ENCODE measurements around the gene FZD8.

Gene FZD8

DNA sequence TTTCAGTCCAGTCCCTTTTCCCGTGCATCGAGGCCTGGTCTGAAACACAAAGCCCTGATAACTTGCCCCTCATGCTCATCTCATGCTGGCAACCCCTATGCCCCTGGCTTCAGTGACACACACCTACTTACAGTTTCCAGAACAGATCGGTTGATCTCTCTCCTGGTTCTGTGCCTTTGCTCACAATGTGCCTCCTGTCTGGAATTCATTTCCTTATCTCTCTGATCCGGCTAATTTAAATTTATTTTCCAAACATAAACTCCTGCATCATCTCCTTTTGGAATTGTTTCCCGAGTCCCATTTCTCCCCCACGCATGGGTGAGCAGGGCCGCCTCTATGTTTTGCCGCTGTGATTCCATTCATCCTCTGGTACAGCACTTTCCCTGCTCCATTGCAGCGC is 25.9 kb upstream of the FZD8 start:
- Histone ChIP-seq H3K4me3 (ENCODE audit: low read depth, low read length) (no peak overlapping the region), H3K9ac (no peak overlapping the region), H2AFZ (no peak overlapping the region), H3K79me2 (no peaks in the 10 kb centered on the region), H3K4me1 (no peaks in the 10 kb centered on the region), H3K4me2 (ENCODE audit: low read length) (no peak overlapping the region), H3K36me3 (ENCODE audit: control insufficient read depth, insufficient read depth, low read length) (no peaks in the 10 kb centered on the region), H3K9me3 (ENCODE audit: control insufficient read depth, low read length) (no peaks in the 10 kb centered on the region), H3K27me3 (ENCODE audit: control insufficient read depth, insufficient read depth, low read length) (no peaks in the 10 kb centered on the region), H3K27ac (no peak overlapping the region)
- TF ChIP-seq, protein P1, sequence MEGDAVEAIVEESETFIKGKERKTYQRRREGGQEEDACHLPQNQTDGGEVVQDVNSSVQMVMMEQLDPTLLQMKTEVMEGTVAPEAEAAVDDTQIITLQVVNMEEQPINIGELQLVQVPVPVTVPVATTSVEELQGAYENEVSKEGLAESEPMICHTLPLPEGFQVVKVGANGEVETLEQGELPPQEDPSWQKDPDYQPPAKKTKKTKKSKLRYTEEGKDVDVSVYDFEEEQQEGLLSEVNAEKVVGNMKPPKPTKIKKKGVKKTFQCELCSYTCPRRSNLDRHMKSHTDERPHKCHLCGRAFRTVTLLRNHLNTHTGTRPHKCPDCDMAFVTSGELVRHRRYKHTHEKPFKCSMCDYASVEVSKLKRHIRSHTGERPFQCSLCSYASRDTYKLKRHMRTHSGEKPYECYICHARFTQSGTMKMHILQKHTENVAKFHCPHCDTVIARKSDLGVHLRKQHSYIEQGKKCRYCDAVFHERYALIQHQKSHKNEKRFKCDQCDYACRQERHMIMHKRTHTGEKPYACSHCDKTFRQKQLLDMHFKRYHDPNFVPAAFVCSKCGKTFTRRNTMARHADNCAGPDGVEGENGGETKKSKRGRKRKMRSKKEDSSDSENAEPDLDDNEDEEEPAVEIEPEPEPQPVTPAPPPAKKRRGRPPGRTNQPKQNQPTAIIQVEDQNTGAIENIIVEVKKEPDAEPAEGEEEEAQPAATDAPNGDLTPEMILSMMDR (IDR thresholded peaks at IDR 0.05) = no peak

DNA sequence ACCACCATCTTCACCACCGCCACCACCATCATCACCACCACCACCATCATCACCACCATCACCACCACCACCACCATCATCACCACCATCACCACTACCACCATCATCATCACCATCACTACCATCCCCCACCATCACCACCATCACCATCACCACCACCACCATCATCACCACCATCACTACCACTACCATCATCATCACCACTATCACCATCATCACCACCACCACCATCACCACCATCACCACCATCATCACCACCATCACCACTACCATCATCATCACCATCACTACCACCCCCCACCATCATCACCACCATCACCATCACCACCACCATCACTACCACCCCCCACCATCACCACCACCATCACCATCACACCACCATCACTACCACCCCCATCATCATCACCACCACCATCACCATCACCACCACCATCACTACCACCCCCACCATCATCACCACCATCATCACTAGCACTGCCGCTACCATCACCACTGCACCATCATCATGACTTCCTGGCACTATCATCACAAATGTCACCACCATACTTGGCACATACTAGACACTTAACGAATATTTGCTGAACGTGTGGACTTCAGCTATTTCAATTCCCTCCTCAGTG is 25.3 kb upstream of the FZD8 start:
- Histone ChIP-seq H3K4me1 (no peaks in the 10 kb centered on the region), H3K36me3 (ENCODE audit: control insufficient read depth, insufficient read depth, low read length) (no peaks in the 10 kb centered on the region), H3K27ac (no peak overlapping the region), H3K79me2 (no peaks in the 10 kb centered on the region), H3K9me3 (ENCODE audit: control insufficient read depth, low read length) (no peaks in the 10 kb centered on the region), H3K27me3 (ENCODE audit: control insufficient read depth, insufficient read depth, low read length) (no peaks in the 10 kb centered on the region), H2AFZ (no peak overlapping the region), H3K4me3 (ENCODE audit: low read depth, low read length) (no peak overlapping the region), H3K4me2 (ENCODE audit: low read length) (no peak overlapping the region), H3K9ac (no peak overlapping the region)
- TF ChIP-seq, protein P1 (IDR thresholded peaks at IDR 0.05) = no peak

DNA sequence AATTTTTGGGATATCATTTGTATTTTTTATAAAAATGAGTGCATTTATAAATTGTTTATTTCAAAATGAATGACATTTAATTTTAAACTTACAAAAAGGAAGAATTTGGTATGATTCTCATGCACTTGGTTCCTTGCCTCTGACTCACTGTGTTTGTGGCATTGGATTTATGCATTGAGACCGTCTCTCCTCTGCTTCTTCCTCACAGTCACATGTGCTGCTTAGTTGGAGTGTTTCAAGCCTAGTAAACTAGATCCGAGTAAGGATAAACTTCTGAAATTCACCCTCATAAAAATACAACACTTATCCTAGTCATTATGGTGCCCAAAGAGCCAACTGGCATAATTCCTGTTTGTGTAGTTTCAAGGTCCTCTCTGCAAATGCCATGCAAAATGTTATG is 19.1 kb upstream of the FZD8 start:
- Histone ChIP-seq H3K9ac (no peak overlapping the region), H3K4me1 (no peaks in the 10 kb centered on the region), H3K27ac (no peak overlapping the region), H3K36me3 (ENCODE audit: control insufficient read depth, insufficient read depth, low read length) (no peaks in the 10 kb centered on the region), H2AFZ (no peak overlapping the region), H3K9me3 (ENCODE audit: control insufficient read depth, low read length) (no peaks in the 10 kb centered on the region), H3K79me2 (no peaks in the 10 kb centered on the region), H3K4me2 (ENCODE audit: low read length) (no peak overlapping the region), H3K27me3 (ENCODE audit: control insufficient read depth, insufficient read depth, low read length) (no peaks in the 10 kb centered on the region), H3K4me3 (ENCODE audit: low read depth, low read length) (no peak overlapping the region)
- TF ChIP-seq, protein P1 (IDR thresholded peaks at IDR 0.05) = no peak

DNA sequence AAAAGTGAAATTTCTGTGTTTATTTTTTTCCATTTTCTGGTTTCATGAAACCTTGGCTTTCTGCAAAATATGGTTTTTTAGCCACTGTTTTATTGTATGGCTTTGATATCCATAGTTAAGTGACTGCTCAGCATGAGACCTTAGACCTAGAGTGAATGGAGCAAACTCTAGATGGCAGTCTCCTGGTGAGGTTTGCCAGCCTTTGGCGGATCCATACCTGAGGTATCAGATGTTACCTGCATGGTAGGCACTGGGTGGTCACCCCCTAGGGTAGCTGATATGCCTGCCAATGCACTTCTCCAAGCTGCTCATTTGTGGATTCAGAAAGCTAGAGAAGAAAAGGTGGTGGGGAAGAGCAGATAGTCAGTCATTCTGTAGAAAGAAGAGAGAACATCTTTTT is 17.4 kb upstream of the FZD8 start:
- no peaks in the 10 kb centered on the region for H3K9me3 ChIP-seq (ENCODE audit: control insufficient read depth, low read length)
- no peak overlapping the region for H3K27ac ChIP-seq
- no peaks in the 10 kb centered on the region for H3K36me3 ChIP-seq (ENCODE audit: control insufficient read depth, insufficient read depth, low read length)
- no peaks in the 10 kb centered on the region for H3K27me3 ChIP-seq (ENCODE audit: control insufficient read depth, insufficient read depth, low read length)
- H3K79me2 ChIP-seq = no peaks in the 10 kb centered on the region
- H2AFZ ChIP-seq = no peak overlapping the region
- TF ChIP-seq, protein P1 (IDR thresholded peaks at IDR 0.05) = no peak
- H3K4me3 ChIP-seq (ENCODE audit: low read depth, low read length) = no peak overlapping the region
- H3K4me2 ChIP-seq (ENCODE audit: low read length) = no peak overlapping the region
- no peaks in the 10 kb centered on the region for H3K4me1 ChIP-seq
- no peak overlapping the region for H3K9ac ChIP-seq

DNA sequence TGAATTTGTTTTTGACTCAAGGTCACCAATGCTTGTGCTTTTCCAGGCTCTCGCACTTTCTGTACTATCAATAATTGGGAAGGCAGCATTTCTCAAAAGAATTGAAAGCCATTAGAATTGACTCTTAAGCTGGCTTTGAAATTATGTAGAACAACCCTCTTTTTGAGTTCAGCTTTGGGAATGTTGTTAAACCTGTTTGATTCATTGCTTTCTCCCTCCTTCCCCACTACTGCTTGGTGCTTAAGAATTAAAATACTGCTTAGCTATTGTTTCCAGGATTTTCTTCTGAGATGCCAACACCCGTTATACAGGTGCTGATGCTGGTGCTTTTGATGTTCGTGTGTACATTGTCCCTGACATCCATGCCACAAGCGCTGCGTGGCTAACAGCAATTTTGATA is 15.5 kb upstream of the FZD8 start:
- no peaks in the 10 kb centered on the region for H3K36me3 ChIP-seq (ENCODE audit: control insufficient read depth, insufficient read depth, low read length)
- H3K4me2 ChIP-seq (ENCODE audit: low read length) = no peak overlapping the region
- H3K4me1 ChIP-seq = no peaks in the 10 kb centered on the region
- H3K4me3 ChIP-seq (ENCODE audit: low read depth, low read length) = no peak overlapping the region
- no peak overlapping the region for H3K27ac ChIP-seq
- no peaks in the 10 kb centered on the region for H3K9me3 ChIP-seq (ENCODE audit: control insufficient read depth, low read length)
- no peak overlapping the region for H2AFZ ChIP-seq
- TF ChIP-seq, protein P1 (IDR thresholded peaks at IDR 0.05) = no peak
- H3K9ac ChIP-seq = no peak overlapping the region
- H3K79me2 ChIP-seq = no peaks in the 10 kb centered on the region
- no peaks in the 10 kb centered on the region for H3K27me3 ChIP-seq (ENCODE audit: control insufficient read depth, insufficient read depth, low read length)

All from parathyroid adenoma (tissue), 2 donors.